HG02970 (cell line): ENCODE results near the gene RPUSD4.

ENCODE experiments used
- ATAC-seq: cut with Tn5 transposase; IDR thresholded peaks from one replicate; pipeline ENCODE4 v1.9.1; 2021; ENCODE audit warnings: mild to moderate bottlenecking, moderate library complexity, moderate number of reproducible peaks; ENCODE audit not compliant: unreplicated experiment, low FRiP score

Gene RPUSD4

DNA sequence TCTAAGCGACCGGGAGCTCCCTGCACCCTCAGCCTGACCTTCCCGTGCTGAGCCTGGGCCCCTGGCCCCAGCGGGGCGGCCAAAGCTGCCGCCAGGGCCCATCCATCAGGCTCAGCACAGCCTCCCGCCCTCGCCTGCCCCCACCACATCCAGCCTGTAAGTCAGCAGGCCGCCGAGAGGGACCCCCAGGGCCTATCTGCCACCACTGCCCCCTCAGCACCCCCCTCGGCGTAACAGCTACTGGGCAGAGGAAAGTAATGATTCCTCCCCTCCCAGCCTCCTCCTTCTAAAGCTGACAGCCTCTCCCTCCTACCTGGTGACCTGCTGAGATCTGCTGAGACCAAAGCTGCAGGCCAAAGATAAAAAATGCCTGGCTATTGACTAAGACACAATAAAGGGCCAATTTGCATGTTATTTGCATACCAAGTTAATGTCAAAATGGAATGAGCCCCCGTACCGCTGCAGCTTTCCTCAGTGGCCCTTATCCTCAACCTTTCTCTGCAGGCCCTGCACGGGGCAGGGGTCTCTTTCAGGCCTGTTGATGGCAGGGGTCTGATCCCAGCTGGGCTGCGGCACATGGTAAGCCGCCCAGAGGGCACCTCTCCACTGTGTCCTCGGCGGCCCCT, 51.6 kb downstream of the RPUSD4 start:
- no peak for ATAC-seq

- no peak for ATAC-seq
Observed at GRCh38 chr11:126158054-126158791, 53.2 kb downstream of the RPUSD4 start.

GRCh38 chr11:126157326-126158030, 54.0 kb downstream of the RPUSD4 start:
- ATAC-seq, result no peak

DNA sequence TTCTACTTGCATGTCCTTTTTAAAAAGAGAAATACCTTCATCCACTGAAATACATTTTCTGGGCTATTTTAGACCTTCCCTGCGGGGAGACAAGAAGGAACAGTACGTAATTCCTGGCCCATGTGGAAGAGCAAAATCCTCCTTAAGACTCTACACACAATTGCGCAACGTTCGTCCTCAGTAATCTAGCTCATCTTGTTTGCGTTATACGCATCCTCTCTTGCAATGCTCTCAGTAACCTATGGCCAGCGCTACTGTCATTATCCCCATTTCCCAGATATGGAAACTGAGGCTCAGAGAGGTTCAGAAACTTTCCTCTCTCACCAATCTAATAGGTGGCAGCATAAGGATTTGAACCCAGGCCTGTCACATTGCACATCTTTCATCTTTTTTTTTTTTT, 54.6 kb downstream of the RPUSD4 start:
- no peak for ATAC-seq

- ATAC-seq, result no peak
Observed at GRCh38 chr11:126155402-126156187, 55.9 kb downstream of the RPUSD4 start.

DNA sequence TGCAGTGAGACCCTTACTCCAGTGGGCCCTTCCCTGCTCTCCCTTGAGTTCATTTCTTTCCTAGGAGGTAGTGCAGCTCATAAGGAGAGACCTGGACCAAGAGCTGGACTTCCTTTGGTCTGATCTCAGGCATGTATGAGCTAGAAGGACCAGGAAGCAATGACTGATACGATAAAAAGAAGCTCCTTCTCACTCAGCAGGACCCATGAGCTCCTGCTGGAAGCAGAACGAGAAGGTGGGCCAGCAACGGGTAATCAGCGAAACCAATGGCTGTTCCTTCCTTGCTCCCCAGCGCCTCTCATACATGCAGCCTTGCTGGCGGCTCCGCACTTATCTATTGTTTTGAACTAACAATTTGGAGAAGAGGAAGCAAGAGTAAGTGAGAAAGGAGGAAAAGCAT, 56.8 kb downstream of the RPUSD4 start:
- no peak for ATAC-seq

GRCh38 chr11:126153972-126154371, 57.5 kb downstream of the RPUSD4 start:
- ATAC-seq, result no peak

- ATAC-seq, result no peak
Observed at GRCh38 chr11:126153006-126153405, 58.4 kb downstream of the RPUSD4 start.

- no peak for ATAC-seq
Observed at GRCh38 chr11:126152586-126152985, 58.9 kb downstream of the RPUSD4 start.

- no peak for ATAC-seq
Observed at GRCh38 chr11:126152152-126152551, 59.3 kb downstream of the RPUSD4 start.
